HEK293T (cell line): ENCODE results near the gene BLOC1S1.

Experiments
- BHLHE40 ChIP-seq: fragments of 450-650 bp; IDR thresholded peaks from 2 replicates; pipeline ENCODE4 v1.6.1; 2016; ENCODE audit warnings: mild to moderate bottlenecking, moderate library complexity, borderline replicate concordance
- FOXK2 ChIP-seq: fragments of 450-650 bp; IDR thresholded peaks from 2 replicates; pipeline ENCODE4 v1.6.1; 2016; ENCODE audit warnings: mild to moderate bottlenecking
- FOXM1 ChIP-seq: fragments of 450-650 bp; IDR thresholded peaks from 2 replicates; pipeline ENCODE4 v1.6.1; 2017; ENCODE audit warnings: mild to moderate bottlenecking, borderline replicate concordance
- HDGF ChIP-seq: fragments of 450-650 bp; IDR thresholded peaks from 2 replicates; pipeline ENCODE4 v1.6.1; 2017; ENCODE audit warnings: antibody characterized with exemption, borderline replicate concordance
- L3MBTL2 ChIP-seq: fragments of 450-650 bp; conservative IDR thresholded peaks from 2 replicates; pipeline ENCODE4 v1.6.1; 2016; ENCODE audit warnings: mild to moderate bottlenecking
- LEF1 ChIP-seq: fragments of 450-650 bp; IDR thresholded peaks from 2 replicates; pipeline ENCODE4 v1.6.1; 2017; ENCODE audit warnings: mild to moderate bottlenecking, borderline replicate concordance
- NFRKB ChIP-seq: fragments of 450-650 bp; IDR thresholded peaks from 2 replicates; pipeline ENCODE4 v1.6.1; 2016; ENCODE audit warnings: mild to moderate bottlenecking, moderate library complexity
- PKNOX1 ChIP-seq: fragments of 450-650 bp; IDR thresholded peaks from 2 replicates; pipeline ENCODE4 v1.6.1; 2016
- SP1 ChIP-seq: fragments of 450-650 bp; IDR thresholded peaks from 2 replicates; pipeline ENCODE4 v1.6.1; 2017
- SUZ12 ChIP-seq: fragments of 450-650 bp; IDR thresholded peaks from 2 replicates; pipeline ENCODE4 v1.6.1; 2016; ENCODE audit warnings: mild to moderate bottlenecking
- TARDBP ChIP-seq: fragments of 450-650 bp; IDR thresholded peaks from 2 replicates; pipeline ENCODE4 v1.6.1; 2016

GRCh38 chr12:55741931-55742680, 26.3 kb downstream of the BLOC1S1 start:
- no peak for TF ChIP-seq L3MBTL2
- no peak for TF ChIP-seq FOXK2
- TF ChIP-seq SP1 = no peak
- TF ChIP-seq LEF1 = no peak
- TF ChIP-seq FOXM1 = no peak
- TF ChIP-seq SUZ12 = no peak
- no peak for TF ChIP-seq NFRKB
- no peak for TF ChIP-seq BHLHE40
- no peak for TF ChIP-seq HDGF
- no peak for TF ChIP-seq PKNOX1
- no peak for TF ChIP-seq TARDBP
